ENCODE results near the gene NCAM1.

GRCh38 chr11:113142508-113142907 lies 181.3 kb downstream of the NCAM1 start:
- TF ChIP-seq CTCF (IDR thresholded peaks at IDR 0.05; ENCODE audit: low read length) (no peak), EZH2 (optimal IDR thresholded peaks at IDR 0.05; ENCODE audit: low read depth, low read length) (no peak), EZH2phosphoT487 (IDR thresholded peaks at IDR 0.05; ENCODE audit: low read length) (no peak)
